Mesenchymal stem cell (in vitro differentiated cells and primary cell): ENCODE results near the gene BAIAP2.
A peak's percentile ranks its signal among the peaks of the same experiment; 100 is the strongest.

ENCODE experiments used
- DNase-seq: peaks from one replicate; pipeline ENCODE4 v3.0.0-alpha.2; 2013
- H2AFZ ChIP-seq: one replicate; pipeline ENCODE4 v1.6.1; 2013; ENCODE audit warnings: low read depth, mild to moderate bottlenecking, control low read depth, inconsistent platforms, low read length, moderate library complexity
- H2AK5ac ChIP-seq: 2 replicates; pipeline ENCODE4 v1.6.1; 2013; ENCODE audit warnings: low read length, moderate library complexity, mild to moderate bottlenecking, inconsistent platforms; ENCODE audit not compliant: severe bottlenecking
- H2BK120ac ChIP-seq: one replicate; pipeline ENCODE4 v1.6.1; 2013; ENCODE audit warnings: low read depth, mild to moderate bottlenecking, inconsistent platforms, low read length, moderate library complexity
- H2BK12ac ChIP-seq, 2 experiments: one replicate each; pipeline ENCODE4 v1.6.1; 2013; ENCODE audit warnings: inconsistent platforms in 2 of 2, low read length in 2 of 2, mild to moderate bottlenecking in 2 of 2, moderate library complexity in 2 of 2, control low read depth in 1 of 2
- H2BK15ac ChIP-seq: one replicate; pipeline ENCODE4 v1.6.1; 2013; ENCODE audit warnings: mild to moderate bottlenecking, low read depth, inconsistent platforms; ENCODE audit not compliant: poor library complexity, severe bottlenecking
- H2BK5ac ChIP-seq: 2 replicates; pipeline ENCODE4 v1.6.1; 2013; ENCODE audit warnings: low read depth, mild to moderate bottlenecking, low read length, control low read depth, inconsistent platforms; ENCODE audit not compliant: poor library complexity, severe bottlenecking
- H3K14ac ChIP-seq, 2 experiments: one replicate each; pipeline ENCODE4 v1.6.1; 2013; ENCODE audit warnings: inconsistent platforms in 2 of 2, low read length in 2 of 2, control low read depth in 1 of 2, mild to moderate bottlenecking in 1 of 2, moderate library complexity in 1 of 2
- H3K18ac ChIP-seq, 2 experiments: one replicate each; pipeline ENCODE4 v1.6.1; 2013; ENCODE audit warnings: inconsistent platforms in 2 of 2, low read length in 2 of 2, control low read depth in 1 of 2, low read depth in 1 of 2, mild to moderate bottlenecking in 1 of 2
- H3K23ac ChIP-seq, 2 experiments: one replicate each; pipeline ENCODE4 v1.6.1; 2013; ENCODE audit warnings: inconsistent platforms in 2 of 2, low read length in 2 of 2, mild to moderate bottlenecking in 2 of 2, moderate library complexity in 2 of 2, control low read depth in 1 of 2
- H3K27ac ChIP-seq: 2 replicates; pipeline ENCODE4 v1.5.1; 2013; ENCODE audit warnings: mild to moderate bottlenecking, moderate library complexity, low read length, control low read depth, inconsistent platforms; ENCODE audit not compliant: poor library complexity, severe bottlenecking
- H3K27me3 ChIP-seq, 2 experiments: 2 replicates each; pipeline versions ENCODE4 v1.6.1 to v1.7.0; 2013; ENCODE audit warnings: low read length in 2 of 2, mild to moderate bottlenecking in 2 of 2, moderate library complexity in 2 of 2, control low read depth in 1 of 2, inconsistent platforms in 1 of 2; ENCODE audit not compliant: control insufficient read depth in 1 of 2, insufficient read depth in 1 of 2
- H3K36me3 ChIP-seq, 2 experiments: 2 replicates each; pipeline versions ENCODE4 v1.6.1 to v1.7.0; 2013; ENCODE audit warnings: low read length in 2 of 2, control low read depth in 1 of 2, inconsistent platforms in 1 of 2, low read depth in 1 of 2, mild to moderate bottlenecking in 1 of 2; ENCODE audit not compliant: insufficient read depth in 2 of 2, control insufficient read depth in 1 of 2
- H3K4ac ChIP-seq, 2 experiments: one replicate each; pipeline ENCODE4 v1.6.1; 2013; ENCODE audit warnings: inconsistent platforms in 2 of 2, low read length in 2 of 2, mild to moderate bottlenecking in 2 of 2, moderate library complexity in 2 of 2, control low read depth in 1 of 2, low read depth in 1 of 2
- H3K4me1 ChIP-seq: 2 replicates; pipeline ENCODE4 v1.6.1; 2013; ENCODE audit warnings: low read depth, low read length, control low read depth; ENCODE audit not compliant: control insufficient read depth, insufficient read depth
- H3K4me2 ChIP-seq: 2 replicates; pipeline ENCODE4 v1.6.1; 2013; ENCODE audit warnings: low read length, mild to moderate bottlenecking, inconsistent platforms; ENCODE audit not compliant: poor library complexity, severe bottlenecking
- H3K4me3 ChIP-seq, 2 experiments: 2 replicates each; pipeline versions ENCODE4 v1.5.1 to v1.7.0; 2013; ENCODE audit warnings: low read length in 2 of 2, mild to moderate bottlenecking in 2 of 2, control low read depth in 1 of 2, low read depth in 1 of 2; ENCODE audit not compliant: insufficient read depth in 1 of 2
- H3K79me1 ChIP-seq: replicated peaks from 2 replicates; pipeline ENCODE4 v1.6.1; 2013; ENCODE audit warnings: mild to moderate bottlenecking, control low read depth, low read length, inconsistent platforms; ENCODE audit not compliant: poor library complexity, severe bottlenecking
- H3K9ac ChIP-seq: 2 replicates; pipeline ENCODE4 v1.7.0; 2013; ENCODE audit warnings: mild to moderate bottlenecking, low read length, moderate library complexity
- H3K9me3 ChIP-seq: 2 replicates; pipeline ENCODE4 v1.7.0; 2013; ENCODE audit warnings: mild to moderate bottlenecking, low read length; ENCODE audit not compliant: control insufficient read depth
- H4K8ac ChIP-seq: one replicate; pipeline ENCODE4 v1.6.1; 2013; ENCODE audit warnings: inconsistent platforms, mild to moderate bottlenecking, low read length, moderate library complexity
- H4K91ac ChIP-seq: one replicate; pipeline ENCODE4 v1.6.1; 2013; ENCODE audit warnings: mild to moderate bottlenecking, low read length, inconsistent platforms
- WGBS: methylation state at CpG from one replicate; pipeline ENCODE4 v1.1.7; 2013; ENCODE audit warnings: mixed read lengths; 5-methylcytosine and 5-hydroxymethylcytosine counted together

Gene BAIAP2

DNA sequence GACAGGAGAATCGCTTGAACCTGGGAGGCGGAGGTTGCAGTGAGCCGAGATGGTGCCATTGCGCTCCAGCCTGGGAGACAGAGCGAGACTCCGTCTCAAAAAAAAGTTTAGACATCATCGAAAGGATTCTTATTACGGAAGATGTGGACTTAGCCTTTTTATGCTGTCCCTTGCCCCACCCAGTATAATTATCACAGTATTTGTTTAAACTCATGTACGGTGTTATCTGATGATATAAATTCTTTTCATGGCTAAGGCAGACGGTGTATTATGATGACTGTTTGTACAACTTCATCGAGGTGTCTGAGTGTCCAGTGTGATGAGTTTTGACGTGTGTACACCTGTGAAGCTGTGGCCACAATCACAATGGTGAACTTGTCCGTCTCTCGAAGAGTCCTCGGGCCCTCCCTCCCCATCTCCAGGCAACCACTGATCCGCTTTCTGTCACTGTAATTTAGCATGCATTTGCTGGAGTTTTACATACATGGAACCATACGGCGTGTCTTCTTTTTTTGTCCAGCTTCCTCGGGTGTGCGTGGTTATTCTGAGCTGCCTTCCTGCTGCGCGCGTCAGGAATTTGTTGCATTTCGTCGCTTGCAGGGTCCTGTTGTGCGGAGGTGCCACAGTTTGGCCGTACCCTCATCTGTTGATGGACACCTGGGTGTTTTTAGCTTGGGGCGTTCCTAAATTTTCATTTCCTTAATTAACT, 26.2 kb downstream of the BAIAP2 start:
- H2BK120ac ChIP-seq: no peak overlapping the region
- no peaks in the 10 kb centered on the region for H3K9me3 ChIP-seq
- H3K4ac ChIP-seq: no peak overlapping the region
- no peak overlapping the region for H2BK5ac ChIP-seq
- H2BK12ac ChIP-seq: no peak overlapping the region
- peak overlapping the region; percentile 58 for H2AK5ac ChIP-seq
- H3K36me3 ChIP-seq: peaks cover 5 to 67% of the 10 kb centered on the region in 2 experiments
- no peak overlapping the region for H3K4me3 ChIP-seq
- no peak overlapping the region for H3K9ac ChIP-seq
- peaks cover 29% of the 10 kb centered on the region for H3K79me1 ChIP-seq
- no peaks in the 10 kb centered on the region for H3K27me3 ChIP-seq
- DNase-seq: no peak
- H3K4me2 ChIP-seq: no peak overlapping the region
- H3K23ac ChIP-seq: no peak overlapping the region
- H3K4me1 ChIP-seq: peaks cover 54% of the 10 kb centered on the region
- no peak overlapping the region for H4K91ac ChIP-seq
- H2BK15ac ChIP-seq: no peak overlapping the region
- H3K27ac ChIP-seq: no peak overlapping the region
- H3K18ac ChIP-seq: no peak overlapping the region
- no peak overlapping the region for H4K8ac ChIP-seq
- no peak overlapping the region for H3K14ac ChIP-seq
- 95% methylated on average over 28 of the region's 28 CpGs for WGBS
- H2AFZ ChIP-seq: no peak overlapping the region

DNA sequence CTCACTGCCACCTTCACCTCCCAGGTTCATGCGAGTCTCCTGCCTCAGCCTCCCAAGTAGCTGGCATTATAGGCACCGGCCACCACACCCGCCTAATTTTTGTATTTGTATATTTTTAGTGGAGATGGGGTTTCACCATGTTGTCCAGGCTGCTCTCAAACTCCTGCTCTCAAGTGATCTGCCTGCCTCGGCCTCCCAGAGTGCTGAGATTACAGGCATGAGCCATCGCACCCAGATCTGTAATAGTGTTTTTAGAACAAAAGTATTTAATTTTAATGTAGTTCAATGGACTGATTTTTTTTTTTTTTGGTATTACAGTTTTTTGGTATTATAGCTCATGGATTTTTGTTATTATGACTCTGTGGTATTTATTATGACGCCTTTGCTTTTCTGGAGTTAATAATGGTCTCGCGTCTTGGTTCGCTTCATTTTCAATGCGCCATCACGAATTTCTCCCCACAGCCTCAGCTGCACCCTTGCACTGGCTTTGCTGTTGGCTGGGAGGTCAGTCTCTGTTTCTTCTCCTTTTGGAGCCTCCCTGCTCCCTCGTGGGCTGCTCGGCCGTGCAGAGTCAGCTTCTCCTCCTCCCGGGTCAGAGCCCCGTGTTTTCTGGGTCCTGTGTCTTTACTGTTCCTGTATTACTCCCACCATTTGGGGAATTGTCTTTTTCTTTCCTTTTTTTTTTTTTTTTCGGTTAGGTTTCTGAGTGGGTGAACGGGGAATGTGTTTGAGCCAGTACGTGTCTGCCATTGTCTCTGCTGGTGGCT, 27.2 kb downstream of the BAIAP2 start:
- WGBS: 92% methylated on average over 16 of the region's 19 CpGs
- H3K27ac ChIP-seq: no peak overlapping the region

DNA sequence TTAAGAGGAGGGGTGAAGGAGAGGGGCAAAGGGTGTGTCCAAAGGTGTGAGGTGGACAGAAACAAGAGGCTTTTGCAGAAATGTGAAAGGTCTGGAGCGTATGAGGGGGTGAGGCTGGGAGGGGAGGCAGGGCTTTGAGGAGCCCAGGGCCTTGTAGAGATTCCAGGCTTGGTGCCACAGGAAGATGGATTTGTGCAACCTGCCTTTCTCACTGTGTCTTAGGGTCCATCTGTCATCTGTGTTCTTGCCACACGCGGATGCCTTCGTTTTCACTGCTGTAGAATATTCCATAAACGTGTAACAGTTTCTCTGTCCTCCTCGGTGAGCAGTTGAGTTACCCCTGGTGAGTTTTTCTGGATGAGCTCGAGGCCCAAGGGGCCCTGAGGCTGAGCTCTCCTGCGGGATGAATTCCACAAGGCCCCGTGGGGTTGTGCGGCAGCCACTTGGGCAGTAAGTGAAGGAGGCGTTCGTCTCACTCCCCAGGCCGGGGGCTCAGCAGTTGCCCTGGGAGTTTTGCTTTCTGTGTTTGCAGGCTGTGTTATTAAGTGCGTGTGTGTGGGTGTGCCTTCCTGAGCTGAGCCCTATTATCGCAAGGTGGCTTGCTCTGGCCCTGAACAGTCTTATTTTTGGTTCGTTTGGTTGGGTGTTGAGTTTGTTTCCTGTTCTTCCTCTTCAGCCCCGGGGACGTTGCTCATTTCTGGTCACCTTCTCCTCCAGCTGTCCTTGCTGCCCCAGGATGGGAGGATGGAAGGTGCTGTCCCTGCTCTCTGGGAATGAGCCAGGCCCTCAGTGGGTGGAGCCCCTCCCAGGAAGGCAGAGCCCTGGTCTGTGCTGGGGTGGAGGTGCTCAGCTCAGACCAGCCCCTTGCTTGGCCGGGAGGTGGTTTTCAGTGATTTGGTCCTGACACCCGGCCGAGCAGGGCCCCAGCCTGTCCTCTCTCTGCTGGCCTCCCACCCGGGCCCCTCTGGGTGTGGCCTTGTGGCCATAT, 28.4 kb downstream of the BAIAP2 start:
- H3K4me3 ChIP-seq: no peak overlapping the region
- peak overlapping the region; percentile 14 for H2AK5ac ChIP-seq
- no peak overlapping the region for H4K91ac ChIP-seq
- H3K23ac ChIP-seq: no peak overlapping the region
- 92% methylated on average over 22 of the region's 22 CpGs for WGBS
- no peak overlapping the region for H2BK120ac ChIP-seq
- H3K79me1 ChIP-seq: peaks cover 43% of the 10 kb centered on the region
- H2BK15ac ChIP-seq: no peak overlapping the region
- no peak overlapping the region for H3K9ac ChIP-seq
- no peak overlapping the region for H2BK5ac ChIP-seq
- H3K27me3 ChIP-seq: no peaks in the 10 kb centered on the region
- H3K4ac ChIP-seq: no peak overlapping the region
- H2AFZ ChIP-seq: no peak overlapping the region
- DNase-seq: no peak
- no peak overlapping the region for H3K27ac ChIP-seq
- peaks cover 59% of the 10 kb centered on the region for H3K4me1 ChIP-seq
- no peak overlapping the region for H3K18ac ChIP-seq
- H3K4me2 ChIP-seq: no peak overlapping the region
- H3K14ac ChIP-seq: no peak overlapping the region
- no peak overlapping the region for H2BK12ac ChIP-seq
- no peak overlapping the region for H4K8ac ChIP-seq
- no peaks in the 10 kb centered on the region for H3K9me3 ChIP-seq
- peaks cover 2 to 73% of the 10 kb centered on the region in 2 experiments for H3K36me3 ChIP-seq

More for the DNA sequence above, 27.2 kb downstream of the BAIAP2 start:
- Histone ChIP-seq H3K9ac (no peak overlapping the region), H3K4me3 (no peak overlapping the region), H3K9me3 (no peaks in the 10 kb centered on the region), H2AK5ac (peak overlapping the region; percentile 62), H2BK120ac (no peak overlapping the region), H2AFZ (no peak overlapping the region), H4K91ac (no peak overlapping the region), H3K14ac (no peak overlapping the region), H2BK12ac (no peak overlapping the region), H3K79me1 (peaks cover 36% of the 10 kb centered on the region), H3K4me2 (no peak overlapping the region), H3K4me1 (peaks cover 57% of the 10 kb centered on the region), H4K8ac (no peak overlapping the region), H3K27me3 (no peaks in the 10 kb centered on the region), H3K23ac (no peak overlapping the region), H3K4ac (no peak overlapping the region), H3K18ac (no peak overlapping the region), H2BK5ac (no peak overlapping the region), H2BK15ac (no peak overlapping the region), H3K36me3 (peaks cover 2 to 72% of the 10 kb centered on the region in 2 experiments)
- DNase-seq: no peak
